GM21723 (cell line): ENCODE results near the gene KRT32.

ENCODE experiments used
- ATAC-seq: cut with Tn5 transposase; IDR thresholded peaks from one replicate; pipeline ENCODE4 v1.9.1; 2021; ENCODE audit warnings: mild to moderate bottlenecking, moderate library complexity; ENCODE audit not compliant: unreplicated experiment

The KRT32 gene

DNA sequence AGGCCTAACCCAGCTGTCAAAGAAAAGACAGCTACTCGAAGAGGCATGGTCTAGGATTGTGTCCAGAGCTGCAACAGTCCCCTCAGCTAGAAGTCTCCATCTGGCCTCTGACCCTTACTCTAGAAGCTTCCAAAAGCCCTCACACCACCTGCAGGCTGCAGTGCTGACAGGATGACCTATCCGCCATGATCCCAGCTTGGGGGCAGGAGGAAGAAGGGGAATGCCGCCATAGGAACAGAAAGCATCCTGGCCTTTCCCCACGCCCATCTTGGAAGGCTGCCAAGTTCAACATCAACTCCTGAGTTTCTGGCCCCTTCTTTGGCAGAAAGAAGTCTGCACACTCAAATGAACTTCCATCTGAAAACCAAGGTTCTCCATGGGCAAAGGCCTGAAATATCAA is 25.6 kb upstream of the KRT32 start:
- no peak for ATAC-seq

DNA sequence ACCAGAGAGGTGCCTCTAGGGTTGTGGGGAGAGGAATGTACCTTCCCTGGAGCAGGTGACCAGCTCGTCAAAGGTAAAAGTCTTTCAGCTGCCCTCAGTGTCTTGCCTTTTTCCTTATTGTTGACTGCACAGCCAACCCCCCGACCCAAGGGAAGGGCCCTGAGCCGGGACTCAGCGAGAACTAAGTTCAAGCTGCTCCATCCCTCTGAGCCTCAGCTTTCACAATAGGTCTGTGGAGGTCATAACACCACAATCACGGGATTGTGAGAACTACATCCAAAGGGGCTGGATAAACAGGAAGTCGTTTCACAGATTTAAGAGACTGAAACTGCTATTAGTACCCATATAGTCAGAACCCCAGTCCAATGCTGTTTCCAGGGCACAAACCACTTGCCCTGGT is 25.2 kb upstream of the KRT32 start:
- ATAC-seq = no peak

DNA sequence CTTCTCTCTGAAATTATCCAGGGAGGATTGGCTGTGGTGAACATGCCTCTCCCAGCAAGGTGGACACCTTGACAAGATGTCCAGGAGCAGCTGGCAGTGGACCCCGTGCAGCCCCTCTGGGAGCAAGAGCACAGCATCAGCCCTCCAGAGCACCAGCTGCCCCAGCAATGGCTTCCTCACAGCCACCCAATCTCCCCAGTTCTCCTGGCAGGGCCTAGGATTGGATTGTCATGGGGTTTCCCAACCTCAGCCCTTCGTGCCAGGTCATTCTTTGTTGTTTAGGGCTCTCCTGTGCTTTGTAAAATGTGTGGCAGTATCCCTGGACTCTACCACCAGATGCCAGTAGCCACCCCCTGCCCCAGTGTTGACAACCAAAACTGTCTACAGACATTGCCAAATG is 24.3 kb upstream of the KRT32 start:
- ATAC-seq = no peak

DNA sequence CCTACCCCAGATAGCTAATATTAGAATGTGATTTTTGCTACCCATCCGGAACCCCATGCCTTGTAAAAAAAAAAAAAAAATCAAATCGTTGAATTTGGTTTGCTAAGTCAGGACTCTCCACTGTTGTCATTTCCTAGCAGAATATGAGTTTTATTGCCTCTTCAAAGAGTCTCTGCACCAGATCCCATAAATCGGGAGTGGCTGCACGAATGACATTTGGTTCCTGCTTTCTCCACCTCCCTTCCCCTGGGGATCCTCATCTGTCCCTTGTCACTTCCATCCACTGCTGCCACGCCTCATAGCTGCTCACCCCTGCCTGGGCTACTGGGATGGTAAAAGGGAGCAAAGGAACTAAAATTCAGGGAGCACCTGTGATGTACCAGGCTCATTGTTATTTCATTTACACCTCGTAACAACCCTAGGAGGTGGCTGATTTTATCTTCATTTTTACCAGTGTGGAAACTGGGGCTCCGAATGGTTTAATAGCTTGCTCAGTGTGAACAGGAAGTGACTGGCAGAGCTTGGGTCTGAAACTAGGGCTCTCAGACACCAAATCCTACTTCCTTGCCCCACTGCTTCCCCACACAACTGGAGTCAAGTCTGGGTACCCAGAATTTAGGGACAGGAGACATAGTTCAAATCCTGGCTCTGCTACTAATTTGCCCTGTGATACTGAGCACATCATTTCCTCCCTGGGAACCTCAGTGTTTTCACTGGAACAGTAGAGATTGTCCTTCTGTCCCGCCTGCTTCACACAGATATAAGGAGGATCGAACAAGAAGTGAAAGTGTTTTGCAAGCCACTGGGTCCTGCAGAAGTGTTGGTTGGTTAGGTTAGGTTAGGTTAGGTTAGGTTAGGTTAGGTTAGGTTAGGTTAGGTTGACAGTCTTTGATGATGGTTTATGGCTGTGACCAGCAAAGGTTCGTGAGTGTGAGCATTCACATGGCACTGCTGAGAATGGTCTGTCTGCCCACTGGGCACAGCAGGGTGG is 23.1 kb upstream of the KRT32 start:
- ATAC-seq = no peak

DNA sequence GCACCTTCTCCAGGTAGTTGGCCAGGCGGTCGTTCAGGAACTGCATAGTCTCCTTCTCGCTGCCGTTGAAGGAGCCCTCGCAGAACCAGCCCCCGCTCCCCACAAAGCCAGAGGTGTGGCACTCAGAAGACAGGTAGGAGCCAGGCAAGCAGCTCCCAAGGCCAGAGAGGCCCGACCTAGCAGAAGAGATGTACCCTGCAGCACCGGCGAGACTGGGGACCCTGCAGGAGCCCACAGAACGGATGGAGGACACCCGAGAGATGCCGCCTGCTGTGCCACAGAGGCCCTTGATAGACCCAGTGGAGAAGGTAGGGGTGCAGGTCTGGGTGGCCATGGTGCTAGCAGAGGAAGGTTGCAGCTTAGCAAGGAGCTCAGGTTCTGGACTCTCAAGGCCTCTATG is 22.3 kb upstream of the KRT32 start, which contains the start of gene KRT36:
KRT36 (minus strand) TSS at position 380 of the 400 bp plus-strand sequence; CDS start at position 334, 46 bp downstream.
- no peak for ATAC-seq

DNA sequence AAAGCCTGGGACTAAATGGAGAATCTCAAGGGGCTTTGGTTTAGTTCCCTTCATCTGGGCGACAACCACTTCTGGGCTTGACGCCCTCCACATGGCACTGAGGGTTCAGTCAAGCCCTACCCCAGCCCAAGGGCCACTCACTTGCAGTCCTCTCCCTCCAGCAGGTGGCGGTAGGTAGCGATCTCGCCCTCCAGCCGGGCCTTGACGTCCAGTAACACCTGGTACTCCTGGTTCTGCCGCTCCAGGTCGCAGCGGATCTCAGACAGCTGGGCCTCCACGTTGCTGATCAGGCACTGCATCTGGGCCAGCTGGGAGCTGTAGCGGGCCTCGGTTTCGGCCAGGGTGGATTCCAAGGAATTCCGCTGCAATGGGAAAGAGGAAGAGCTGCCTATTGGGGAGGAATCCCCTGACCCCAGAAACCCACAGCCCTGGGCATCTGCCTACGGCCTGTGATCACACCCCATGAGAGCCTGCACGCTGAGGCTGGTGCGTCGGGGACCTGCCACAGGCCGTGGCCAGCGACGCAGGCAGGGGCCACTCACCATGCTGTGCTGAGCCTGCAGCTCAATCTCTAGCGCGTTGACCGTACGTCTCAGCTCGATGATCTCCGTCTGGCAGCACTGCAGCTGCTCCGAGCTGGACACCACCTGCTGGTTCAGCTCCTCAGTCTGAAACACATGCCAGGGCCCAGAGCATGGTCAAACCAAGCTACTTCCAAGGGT is 19.8 kb upstream of the KRT32 start:
- ATAC-seq = no peak

DNA sequence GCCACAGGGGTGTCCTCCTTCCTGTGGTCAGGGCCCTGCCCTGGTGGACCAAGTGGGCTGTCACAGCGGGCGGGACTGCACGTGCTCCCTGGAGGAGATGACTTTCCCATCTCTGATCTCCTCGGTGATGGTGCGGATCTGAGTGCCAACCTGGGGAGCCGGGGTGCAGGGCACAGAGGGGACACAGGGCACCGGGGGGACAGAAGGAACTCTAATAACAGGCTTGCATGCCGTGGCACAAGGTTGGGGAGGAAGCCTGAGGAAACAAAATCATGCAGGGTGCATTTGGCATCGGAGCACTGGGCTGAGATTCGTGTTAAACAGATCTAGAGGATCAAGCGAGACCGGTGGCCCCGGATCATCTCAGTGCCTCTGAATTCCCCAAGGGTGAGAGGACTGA is 19.1 kb upstream of the KRT32 start:
- ATAC-seq = no peak

DNA sequence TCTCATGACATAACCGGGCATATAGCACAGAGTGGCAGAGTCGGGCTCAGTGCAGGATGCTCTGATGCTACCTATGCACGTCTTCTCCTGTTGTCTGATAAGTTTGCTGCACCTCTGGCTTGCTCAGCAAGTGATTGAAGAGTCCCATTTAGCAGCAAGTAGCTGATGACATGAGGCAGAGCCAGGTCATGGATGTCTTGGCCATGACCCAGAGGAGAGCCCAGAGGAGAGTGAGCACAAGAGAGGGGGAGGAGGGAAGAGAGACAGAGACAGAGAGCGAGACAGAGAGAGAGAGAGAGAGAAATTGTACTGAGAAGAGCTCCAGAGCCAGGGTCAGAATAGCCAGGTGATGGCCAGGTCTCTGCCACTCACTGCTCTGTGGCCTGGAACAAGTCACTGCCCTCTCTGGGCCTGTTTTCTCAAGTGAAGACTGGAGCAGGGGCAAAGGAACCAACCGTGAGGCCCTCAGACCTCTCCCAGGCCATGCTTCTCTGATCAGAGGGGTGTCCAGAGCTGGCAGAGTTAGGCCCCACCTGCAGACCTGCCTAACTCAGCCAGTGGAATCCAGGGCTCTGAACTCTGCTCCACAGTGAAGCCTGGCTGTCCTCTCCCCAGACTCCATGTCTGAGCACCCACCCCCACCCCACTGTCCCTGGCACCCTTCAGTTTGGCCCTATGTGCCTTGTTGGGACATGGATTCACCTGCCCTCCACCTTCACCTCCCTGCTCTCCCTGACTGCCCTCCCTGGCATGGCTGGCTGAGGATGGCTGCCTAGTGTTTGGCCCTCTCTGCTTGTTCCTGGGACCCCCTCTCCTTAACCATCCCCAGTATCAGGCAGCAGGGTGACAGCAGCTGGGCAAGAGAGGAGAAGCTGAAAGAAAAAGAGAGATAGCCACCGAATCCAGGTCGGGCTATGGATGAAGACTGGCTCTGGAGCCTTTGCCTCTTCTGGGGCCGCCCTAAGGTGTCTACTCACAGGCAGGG is 18.0 kb upstream of the KRT32 start:
- ATAC-seq = no peak

DNA sequence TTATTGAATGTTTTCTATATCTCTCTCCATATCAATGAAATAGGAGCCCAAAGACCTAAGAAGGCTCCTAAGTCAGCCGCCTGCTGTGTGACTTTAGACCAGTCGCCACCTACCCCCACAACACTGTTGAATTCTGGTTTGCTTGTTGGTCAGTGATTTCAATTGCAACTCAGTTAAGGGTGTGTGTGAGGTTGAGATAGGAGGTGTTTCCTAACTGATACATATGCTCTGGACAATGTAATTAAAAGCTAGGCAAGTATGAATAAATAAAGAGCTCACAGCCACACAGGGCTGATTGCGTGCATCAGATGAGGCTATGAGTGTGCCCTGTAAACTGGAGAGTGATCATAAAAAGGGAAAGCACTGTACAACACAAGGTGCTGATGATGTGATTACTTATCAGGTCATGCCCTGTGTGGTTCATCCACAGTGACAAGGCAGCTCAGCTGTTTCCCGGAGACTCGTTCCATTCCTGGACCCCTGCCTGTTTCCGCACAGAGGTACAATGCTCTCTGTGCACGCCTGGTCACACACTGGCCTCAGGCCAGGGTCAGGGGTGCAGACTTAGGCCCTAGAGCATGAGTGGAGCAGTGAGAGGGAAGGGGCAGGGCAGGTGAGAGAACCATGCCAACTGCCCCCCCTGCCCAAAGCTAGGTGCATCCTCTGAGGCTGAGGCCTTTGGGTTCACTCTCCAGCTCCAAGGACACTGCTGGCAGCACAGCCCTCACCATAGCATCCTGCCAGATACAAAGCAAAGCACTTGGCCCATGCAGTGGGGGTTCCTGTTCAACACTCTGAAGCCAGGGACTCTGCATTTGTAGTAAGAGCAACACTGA is 17.0 kb upstream of the KRT32 start:
- ATAC-seq = no peak

DNA sequence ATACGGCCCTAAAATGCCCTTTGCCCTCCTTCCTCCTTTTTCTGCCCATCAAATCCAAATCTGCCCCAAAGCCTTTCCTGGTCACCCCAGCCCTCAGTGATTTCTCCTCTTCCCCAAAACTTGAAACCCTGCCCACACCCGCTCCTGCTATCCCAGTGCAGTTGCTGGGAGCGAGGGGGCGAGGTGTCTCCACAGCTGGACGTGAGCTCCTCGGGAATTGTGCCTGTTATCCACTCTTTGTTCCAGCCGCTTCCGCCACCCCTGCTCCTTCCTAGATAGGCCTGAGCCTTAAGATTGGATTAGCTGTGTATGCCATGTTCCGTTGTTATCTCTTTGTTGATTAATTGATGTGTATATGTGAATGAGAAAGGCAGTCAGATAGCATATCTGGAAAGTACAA is 16.3 kb upstream of the KRT32 start:
- ATAC-seq = no peak

DNA sequence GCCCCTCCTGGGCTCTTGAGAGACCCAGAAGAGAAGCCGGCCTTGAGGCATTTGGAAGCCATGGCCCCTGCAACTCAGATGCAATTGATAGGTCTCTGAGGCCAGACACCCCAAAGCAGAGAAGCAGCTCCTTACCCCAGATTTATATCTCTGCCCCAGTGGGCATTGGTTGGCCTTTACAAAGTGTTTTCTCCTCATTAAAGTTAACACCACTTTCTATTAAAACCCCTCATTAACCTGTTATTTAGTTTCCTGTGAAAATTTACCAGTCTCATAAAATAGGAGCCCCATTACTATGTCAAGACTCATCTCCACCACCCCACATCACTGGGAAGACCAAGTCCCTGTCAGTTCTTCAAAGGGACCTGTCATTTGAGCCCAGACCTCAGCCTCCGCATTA is 13.8 kb upstream of the KRT32 start, which contains the start of gene KRT35:
KRT35 (minus strand) TSS at position 116 of the 400 bp plus-strand sequence; CDS start at position 62, 54 bp downstream.
- ATAC-seq = no peak

DNA sequence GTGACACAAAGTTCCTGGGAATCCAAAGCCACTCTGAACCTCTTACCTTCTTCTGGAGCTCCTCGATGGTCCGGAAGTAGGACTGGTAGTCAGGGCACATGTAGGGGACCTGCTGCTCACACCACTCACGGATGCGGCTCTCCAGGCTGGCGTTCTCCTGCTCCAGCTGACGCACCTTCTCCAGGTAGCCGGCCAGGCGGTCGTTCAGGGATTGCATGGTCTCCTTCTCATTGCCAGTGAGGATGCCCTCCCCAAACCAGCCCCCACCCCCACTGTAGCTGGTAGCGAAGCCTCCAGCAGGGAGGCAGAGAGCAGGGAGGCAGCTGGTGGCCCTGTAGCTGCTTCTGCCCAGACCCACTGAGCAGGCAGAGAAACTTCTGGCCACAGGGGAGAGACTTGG is 13.4 kb upstream of the KRT32 start:
- no peak for ATAC-seq

DNA sequence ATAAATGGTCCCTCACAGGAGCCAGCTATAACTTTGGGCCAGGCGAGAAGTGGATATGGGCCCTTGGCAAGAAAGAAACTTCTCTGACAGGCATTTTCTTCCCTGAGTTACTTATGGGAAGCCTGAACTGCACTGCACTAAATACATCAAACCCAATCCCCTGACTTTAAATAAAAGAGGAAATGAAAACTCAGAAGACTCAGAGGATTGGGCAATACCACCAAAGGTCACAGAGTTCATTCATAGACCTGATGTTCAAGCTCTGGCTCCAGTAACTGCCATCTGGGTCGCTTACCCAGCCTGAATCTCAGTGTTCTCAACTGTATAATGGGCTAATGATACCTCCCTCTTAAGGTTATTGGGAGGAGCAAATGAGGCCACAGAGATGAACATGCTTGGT is 12.9 kb upstream of the KRT32 start:
- ATAC-seq = no peak

DNA sequence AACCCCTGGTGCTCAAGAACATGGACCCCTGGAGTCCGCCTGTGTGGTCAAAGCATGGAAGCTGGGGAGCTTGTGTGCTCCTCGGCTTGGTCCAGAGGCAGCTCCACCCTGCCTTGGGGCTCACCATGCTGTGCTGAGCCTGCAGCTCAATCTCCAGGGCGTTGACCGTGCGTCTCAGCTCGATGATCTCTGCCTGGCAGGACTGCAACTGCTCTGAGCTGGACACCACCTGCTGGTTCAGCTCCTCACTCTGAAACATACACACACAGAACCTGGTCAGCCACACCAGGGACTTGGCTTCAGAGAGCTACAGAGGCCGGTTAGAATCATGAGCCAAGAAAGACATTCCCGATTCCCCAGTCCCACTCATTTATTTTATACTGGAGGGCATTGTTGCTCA is 11.1 kb upstream of the KRT32 start:
- no peak for ATAC-seq

DNA sequence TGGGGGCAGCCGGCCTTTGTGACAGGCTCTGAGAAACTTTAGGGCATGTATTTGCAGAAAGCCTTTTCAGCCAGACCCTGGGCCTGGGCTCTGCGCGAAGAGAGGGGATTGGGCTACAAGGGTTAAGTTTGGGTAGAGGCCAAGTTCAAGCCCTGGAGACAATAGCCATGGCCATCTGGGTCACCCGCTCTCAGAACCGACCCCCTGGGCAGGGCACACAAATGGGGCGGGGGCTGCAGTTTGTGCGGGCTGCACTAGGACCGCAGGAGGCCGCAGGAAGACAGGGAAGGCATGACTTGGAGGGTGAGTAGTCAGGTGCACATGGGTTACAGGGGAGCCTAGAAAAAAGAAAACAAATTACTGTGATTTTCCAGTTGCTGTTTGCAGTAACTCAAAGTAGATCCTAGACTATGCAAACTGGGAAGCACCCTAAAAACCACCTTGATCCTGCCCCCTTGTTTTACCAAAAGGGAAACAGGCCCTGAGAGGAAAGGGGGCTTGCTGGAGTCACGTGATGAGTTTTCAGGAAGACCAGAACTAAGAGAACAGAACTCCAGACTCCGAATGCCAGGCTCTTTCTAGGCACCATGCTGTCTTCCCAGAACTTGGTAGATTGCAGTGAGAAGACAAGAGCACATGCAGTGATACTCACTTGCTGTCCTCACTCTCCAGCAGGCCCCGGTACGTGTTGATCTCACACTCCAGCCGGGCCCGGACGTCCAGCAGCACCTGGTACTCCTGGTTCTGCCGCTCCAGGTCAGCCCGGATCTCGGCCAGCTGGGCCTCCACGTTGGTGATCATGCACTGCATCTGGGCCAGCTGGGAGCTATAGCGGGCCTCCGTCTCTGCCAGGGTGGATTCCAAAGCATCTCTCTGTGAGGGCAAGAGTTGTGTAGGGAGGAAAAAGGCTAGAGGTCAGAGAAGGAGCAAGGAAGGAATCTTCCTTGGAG is 10.0 kb upstream of the KRT32 start:
- ATAC-seq = no peak

DNA sequence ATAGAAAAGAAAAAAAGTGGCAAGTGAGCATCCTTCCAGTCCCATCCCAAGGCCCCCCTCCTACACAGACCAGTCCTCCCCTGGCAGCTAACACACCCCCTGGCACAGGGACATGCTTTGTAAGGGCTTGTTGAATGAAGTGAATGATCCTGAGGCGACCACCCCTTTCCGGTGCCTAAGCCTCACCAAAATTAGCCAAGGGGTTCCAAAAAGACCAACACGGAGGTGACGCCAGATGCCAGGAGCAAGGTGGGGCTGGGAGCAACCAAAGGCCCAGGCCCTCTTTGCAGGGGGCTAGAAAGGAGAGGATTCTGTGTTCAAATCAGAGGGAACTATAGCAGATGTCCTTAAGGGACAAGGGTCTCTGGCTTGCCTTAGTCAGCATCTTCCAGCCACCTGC is 8.2 kb upstream of the KRT32 start:
- no peak for ATAC-seq

DNA sequence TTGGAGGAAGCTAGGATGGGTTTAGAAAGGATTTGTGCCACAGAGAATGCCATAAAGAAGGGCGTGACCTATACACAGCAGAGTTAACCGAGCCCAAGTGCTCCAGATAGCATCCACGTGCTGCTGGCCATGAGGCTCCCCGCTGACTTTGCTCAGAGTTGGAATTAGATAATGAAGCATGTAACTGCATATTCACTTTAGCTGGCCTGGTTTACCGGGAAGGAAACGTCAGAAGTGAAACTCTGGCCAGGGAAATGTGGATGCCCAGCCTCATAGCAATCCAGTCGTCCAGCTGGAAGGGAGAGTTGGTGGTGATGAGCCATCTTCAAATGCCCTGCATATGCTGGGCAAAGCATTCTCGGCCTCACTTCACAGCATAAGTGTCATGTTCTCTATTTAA is 7.7 kb upstream of the KRT32 start:
- no peak for ATAC-seq

DNA sequence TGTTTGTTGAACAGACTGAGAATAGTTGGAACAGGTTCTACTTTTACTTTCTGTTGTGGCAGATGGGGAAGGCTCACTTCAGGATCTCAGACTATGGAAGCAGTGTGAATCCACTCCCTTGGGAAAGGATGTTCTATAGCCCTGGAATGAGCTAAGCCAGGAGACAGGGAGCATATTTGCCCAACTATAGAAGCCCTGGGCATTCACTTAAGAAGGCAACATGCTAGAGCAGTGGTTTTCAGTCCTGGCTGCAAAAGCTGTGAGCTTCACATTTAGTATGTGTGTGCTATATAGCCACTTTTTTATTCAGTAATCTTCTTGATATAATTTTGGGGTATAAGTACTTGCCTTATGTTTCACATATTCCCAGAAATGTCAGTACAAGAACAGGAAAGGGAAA is 1.2 kb upstream of the KRT32 start:
- ATAC-seq = no peak

DNA sequence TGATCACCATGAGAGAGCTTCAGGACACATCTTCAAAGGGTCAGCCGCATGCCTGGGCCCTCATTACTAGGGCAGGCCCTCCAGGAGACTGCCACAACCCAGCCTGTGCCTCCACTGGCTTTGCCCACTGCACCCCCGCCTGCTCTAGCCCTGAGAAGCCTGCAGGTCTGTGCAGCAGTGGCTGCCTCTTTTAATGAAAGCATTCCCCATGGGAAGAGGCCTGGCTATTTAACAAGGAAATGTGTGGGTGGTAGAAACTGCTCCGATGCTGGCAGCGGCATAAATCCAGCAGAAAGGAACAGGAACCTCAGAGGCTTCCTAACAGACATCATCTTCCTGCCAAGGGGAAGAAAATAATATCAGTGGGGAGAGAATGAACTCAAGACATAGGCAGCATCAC is 375 bp upstream of the KRT32 start:
- ATAC-seq = no peak
